K562 (cell line): Measurements from ENCODE around the gene CPNE9. TPM values are rescaled to one million over a fixed set of nuclear protein-coding genes. Genes with fewer than 3 reads are reported as not detected.

Experiments
- ATAC-seq: fragments of 200-7000 bp; cut with Tn5 transposase; 3 replicates; pipeline ENCODE4 v1.9.1; 2020; ENCODE audit warnings: moderate library complexity
- BruUV-seq: library from RNA; stranded (reverse); fragments of 400-500 nt; replicated peaks from 2 replicates; lab custom pipeline; 2021; lab: Mats Ljungman, UMichigan
- CTCF ChIA-PET: fragments of 300-600 bp; formaldehyde crosslinking; extraction: SDS; loops from one replicate; lab custom pipeline; 2021; ENCODE audit warnings: low intra/inter-chr PET ratio; lab: Yijun Ruan, JAX
- POLR2A ChIA-PET: fragments of 300-600, 350-650 bp; sonication (Branson Sonifier 250); formaldehyde crosslinking; extraction: SDS; loops from one replicate; lab custom pipeline; 2021; ENCODE audit warnings: antibody characterized with exemption, inconsistent platforms; lab: Yijun Ruan, JAX
- DNase-seq, 4 experiments: peaks; one replicate each; pipeline versions ENCODE4 v3.0.0 to v3.0.0-alpha.2; 2011 to 2018; ENCODE audit warnings: low spot score in 3 of 4, mixed read lengths in 3 of 4; ENCODE audit errors: extremely low read depth in 1 of 4
- FAIRE-seq: peaks from 2 replicates; lab custom pipeline; 2011; peaks lifted over from hg19 to GRCh38; lab: Jason Lieb, UNC
- H2AFZ ChIP-seq: 2 replicates; pipeline ENCODE4 v1.6.0; 2011; ENCODE audit warnings: low read depth, low read length, control low read depth, inconsistent platforms
- H3K27ac ChIP-seq: fragments of 200-600 bp; 3 replicates; pipeline ENCODE4 v1.8.0; 2011; ENCODE audit warnings: low read depth, mild to moderate bottlenecking, control low read depth, inconsistent platforms, low read length, moderate library complexity, mixed read lengths; ENCODE audit errors: extremely low read depth
- H3K27me3 ChIP-seq, 2 experiments: fragments of 300-600 bp in 1 of 2; 2 replicates in 1 of 2; 3 replicates in 1 of 2; pipeline versions ENCODE4 v1.6.0 to v1.8.0; 2011; ENCODE audit warnings: inconsistent platforms in 2 of 2, low read length in 2 of 2, mild to moderate bottlenecking in 1 of 2, mixed read lengths in 1 of 2, moderate library complexity in 1 of 2; ENCODE audit not compliant: control insufficient read depth in 2 of 2, insufficient read depth in 2 of 2
- H3K36me3 ChIP-seq: fragments of 300-600 bp; 3 replicates; pipeline ENCODE4 v1.8.0; 2011; ENCODE audit warnings: mild to moderate bottlenecking, low read length, inconsistent platforms; ENCODE audit not compliant: control insufficient read depth, insufficient read depth
- H3K4me1 ChIP-seq, 2 experiments: fragments of 200-600 bp in 1 of 2; replicated peaks in 1 of 2; 2 replicates in 1 of 2; 3 replicates in 1 of 2; pipeline versions ENCODE4 v1.5.1 to v1.8.0; 2011; ENCODE audit warnings: inconsistent platforms in 2 of 2, low read length in 2 of 2, mild to moderate bottlenecking in 1 of 2, mixed read lengths in 1 of 2, moderate library complexity in 1 of 2; ENCODE audit not compliant: control insufficient read depth in 2 of 2, insufficient read depth in 2 of 2
- H3K4me2 ChIP-seq: 2 replicates; pipeline ENCODE4 v1.6.1; 2011; ENCODE audit warnings: low read length, control low read depth, inconsistent platforms, mixed read lengths; ENCODE audit not compliant: insufficient read depth
- H3K4me3 ChIP-seq: fragments of 200-600 bp; sonication (generic), shearing (Covaris generic); 2 replicates; pipeline ENCODE4 v1.5.1; 2016; ENCODE audit warnings: control low read depth, inconsistent platforms
- H3K79me2 ChIP-seq: fragments of 200-600 bp; 3 replicates; pipeline ENCODE4 v1.8.0; 2011; ENCODE audit warnings: low read length, inconsistent platforms; ENCODE audit not compliant: control insufficient read depth, insufficient read depth
- H3K9ac ChIP-seq, 2 experiments: 2 replicates each; pipeline versions ENCODE4 v1.6.0 to v1.6.1; 2011; ENCODE audit warnings: low read depth in 2 of 2, low read length in 2 of 2, control low read depth in 1 of 2, inconsistent platforms in 1 of 2, mild to moderate bottlenecking in 1 of 2, mixed read lengths in 1 of 2; ENCODE audit not compliant: insufficient read depth in 1 of 2
- H3K9me1 ChIP-seq: one replicate; pipeline ENCODE4 v1.6.0; 2011; ENCODE audit warnings: inconsistent platforms, mild to moderate bottlenecking, low read length, moderate library complexity; ENCODE audit not compliant: control insufficient read depth, insufficient read depth
- H3K9me3 ChIP-seq: replicated peaks from 2 replicates; pipeline ENCODE4 v1.5.1; 2011; ENCODE audit warnings: low read depth, low read length, inconsistent platforms; ENCODE audit not compliant: control insufficient read depth, insufficient read depth
- H4K20me1 ChIP-seq: replicated peaks from 2 replicates; pipeline ENCODE4 v1.6.1; 2011; ENCODE audit warnings: low read length, inconsistent platforms, mixed read lengths; ENCODE audit not compliant: control insufficient read depth, insufficient read depth
- GABPA ChIP-seq: fragments of 200-800 bp; sonication (Bioruptor generic); conservative IDR thresholded peaks from 2 replicates; pipeline ENCODE4 v1.6.1; 2016; ENCODE audit warnings: low read depth, missing genetic modification characterization, missing compliant biosample characterization
- MAFF ChIP-seq: IDR thresholded peaks from 2 replicates; pipeline ENCODE4 v1.6.1; 2012; ENCODE audit warnings: low read length, improper control_type of control experiment
- ZNF431 ChIP-seq: sonication (generic); formaldehyde crosslinking; IDR thresholded peaks from 2 replicates; pipeline ENCODE4 v1.8.0; 2022; ENCODE audit warnings: mild to moderate bottlenecking, missing genetic modification reagents
- WGBS: fragments of 100-300 bp; shearing (Covaris generic); methylation state at CpG from one replicate; pipeline ENCODE4 v1.1.6; 2016; ENCODE audit warnings: low coverage, mixed read lengths; ENCODE audit not compliant: insufficient coverage; ENCODE audit errors: missing lambda C conversion rate; 5-methylcytosine and 5-hydroxymethylcytosine counted together
- in situ Hi-C: fragments of 300-500 bp; cut with MboI; formaldehyde crosslinking; loops from 4 replicates; pipeline ENCODE4 v1.15.0; 2018; ENCODE audit warnings: inconsistent platforms, mixed read lengths
- intact Hi-C: fragments of 100-400 bp; cut with micrococcal nuclease; formaldehyde crosslinking; loops from 2 replicates; pipeline ENCODE4 v1.14.2; 2022
- polyA plus RNA-seq, 8 experiments: library from polyadenylated mRNA; depleted of rRNA in 4 of 8; stranded (reverse) in 5 of 8; unstranded in 3 of 8; fragments of >200 nt; fragmentation: Nextera tagmentation in 2 of 8; fragmentation: Illumina TruSeq in 1 of 8; extraction: Ambion mirVana in 2 of 8; extraction: Trizol in 1 of 8; gene quantifications; 2 replicates each; pipeline versions ENCODE4 v1.2.1 to v1.2.3, GENCODE V29; 2011 to 2014; ENCODE audit warnings: inconsistent platforms in 1 of 8, missing spikeins in 1 of 8
- total RNA-seq, 7 experiments: library from RNA; depleted of rRNA in 6 of 7; stranded (reverse); fragments of >200 nt in 6 of 7; fragmentation: Illumina TruSeq in 2 of 7; extraction: Trizol in 2 of 7; gene quantifications; 2 replicates each; pipeline versions ENCODE4 v1.2.1 to v1.2.3, GENCODE V29; 2011 to 2021; ENCODE audit warnings: low replicate concordance in 1 of 7
- TF ChIP-seq, protein P1 (sequence below): conservative IDR thresholded peaks from 2 replicates; pipeline ENCODE4 v1.6.1; 2011; ENCODE audit warnings: low read depth, mild to moderate bottlenecking, low read length; ENCODE audit not compliant: control insufficient read depth
- TF ChIP-seq, protein P2 (sequence below), 2 experiments: fragments of 450-650 bp in 1 of 2; sonication (generic) in 1 of 2; formaldehyde crosslinking in 1 of 2; IDR thresholded peaks in 1 of 2; conservative IDR thresholded peaks in 1 of 2; 2 replicates each; pipeline versions ENCODE4 v1.6.1 to v1.8.1; 2016 to 2023; ENCODE audit warnings: mild to moderate bottlenecking in 2 of 2, moderate library complexity in 2 of 2, inconsistent platforms in 1 of 2, missing genetic modification reagents in 1 of 2

Gene CPNE9
- total and polyA plus RNA-seq, 9 of the 15 experiments (the other 6 are each of a cell fraction or from before 2014, with no cell fraction given) = 0.22 to 0.56 (median 0.29) TPM; not detected in 3

- Histone ChIP-seq H3K9me1 (no peaks in the 10 kb centered on the region), H4K20me1 (peaks cover 23% of the 10 kb centered on the region), H3K9me3 (no peaks in the 10 kb centered on the region), H3K27me3 (no peaks in the 10 kb centered on the region), H3K4me1 (peaks cover 12 to 21% of the 10 kb centered on the region in 2 experiments; a peak in 4 of 5 replicates), H3K9ac (no peak overlapping the region), H3K36me3 (peaks cover 89% of the 10 kb centered on the region), H3K27ac (no peak overlapping the region), H3K4me2 (no peak overlapping the region), H2AFZ (no peak overlapping the region), H3K79me2 (peaks cover 51% of the 10 kb centered on the region), H3K4me3 (no peak overlapping the region)
- BruUV-seq = no TSS peak
- FAIRE-seq (no peak), ATAC-seq (no peak), DNase-seq (no peak)
- intact Hi-C loops (no loop called here), in situ Hi-C loops (no loop called here)
- ChIA-PET CTCF (no interaction called here), POLR2A (interaction anchor here (0.5 to 3.6 kb wide), 11 partner anchors 10 to 547 kb away, joined by 3 to 58 read pairs (median 3); partner anchors contain the start of gene OGG1)
- WGBS = 67% methylated on average over 2 of the region's 2 CpGs
- TF ChIP-seq MAFF (no peak), GABPA (no peak), ZNF431 (no peak)
- TF ChIP-seq, protein P1, sequence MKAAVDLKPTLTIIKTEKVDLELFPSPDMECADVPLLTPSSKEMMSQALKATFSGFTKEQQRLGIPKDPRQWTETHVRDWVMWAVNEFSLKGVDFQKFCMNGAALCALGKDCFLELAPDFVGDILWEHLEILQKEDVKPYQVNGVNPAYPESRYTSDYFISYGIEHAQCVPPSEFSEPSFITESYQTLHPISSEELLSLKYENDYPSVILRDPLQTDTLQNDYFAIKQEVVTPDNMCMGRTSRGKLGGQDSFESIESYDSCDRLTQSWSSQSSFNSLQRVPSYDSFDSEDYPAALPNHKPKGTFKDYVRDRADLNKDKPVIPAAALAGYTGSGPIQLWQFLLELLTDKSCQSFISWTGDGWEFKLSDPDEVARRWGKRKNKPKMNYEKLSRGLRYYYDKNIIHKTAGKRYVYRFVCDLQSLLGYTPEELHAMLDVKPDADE = no peak
- TF ChIP-seq, protein P2, sequence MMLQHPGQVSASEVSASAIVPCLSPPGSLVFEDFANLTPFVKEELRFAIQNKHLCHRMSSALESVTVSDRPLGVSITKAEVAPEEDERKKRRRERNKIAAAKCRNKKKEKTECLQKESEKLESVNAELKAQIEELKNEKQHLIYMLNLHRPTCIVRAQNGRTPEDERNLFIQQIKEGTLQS (IDR thresholded peaks at IDR 0.05) = 0 out of 2 replicates have a peak, but pooled peaks have one; percentile 12
- TF ChIP-seq, protein P2 (CRISPR knock-in tag; conservative IDR thresholded peaks at IDR 0.05) = no peak
- TF ChIP-seq, all 486 proteins: peak for 1
These were observed 33.2 kb downstream of the CPNE9 start for GRCh38 chr3:9736831-9737230.
